Left ventricle myocardium inferior (tissue), 1 donor: ENCODE measurements around the gene RPL27A. TPM values are rescaled to one million over a fixed set of nuclear protein-coding genes. Genes with fewer than 3 reads are reported as not detected.
A peak's percentile ranks its signal among the peaks of the same experiment; 100 is the strongest.

ENCODE experiments used
- DNase-seq: peaks from one replicate; pipeline ENCODE4 v3.0.0-alpha.2; 2020
- H3K27ac ChIP-seq: fragments of 200-600 bp; replicated peaks from 2 replicates; pipeline ENCODE4 v1.8.0; 2021
- H3K27me3 ChIP-seq: fragments of 200-600 bp; 2 replicates; pipeline ENCODE4 v1.8.0; 2021; ENCODE audit warnings: low read depth
- H3K36me3 ChIP-seq: fragments of 200-600 bp; 2 replicates; pipeline ENCODE4 v1.8.0; 2021
- H3K4me1 ChIP-seq: fragments of 200-600 bp; 2 replicates; pipeline ENCODE4 v1.8.0; 2021
- H3K4me3 ChIP-seq: fragments of 200-600 bp; 2 replicates; pipeline ENCODE4 v1.8.0; 2021; ENCODE audit warnings: mild to moderate bottlenecking, moderate library complexity
- H3K9me3 ChIP-seq: fragments of 200-600 bp; replicated peaks from 2 replicates; pipeline ENCODE4 v1.8.0; 2021
- intact Hi-C: fragments of 100-400 bp; cut with micrococcal nuclease; formaldehyde crosslinking; loops from one replicate; pipeline ENCODE4 v1.11.0; 2022
- total RNA-seq: library from RNA; stranded (reverse); fragmentation: NEBNext Ultra II Directional; extraction: Animal tissue kit (Norgen Biotek cat#: 25700); gene quantifications from one replicate; pipeline ENCODE4 v1.2.1, GENCODE V29; 2021
- TF ChIP-seq, protein P1 (sequence below): fragments of 200-600 bp; IDR thresholded peaks from 2 replicates; pipeline ENCODE4 v1.8.0; 2021; ENCODE audit warnings: antibody characterized with exemption, mild to moderate bottlenecking, borderline replicate concordance
- donor health status: DM: no; HTN: yes; CAD: no; lungs with severe emphysema.

Gene RPL27A
- total RNA-seq, 1 donor from 2014 or later: 597 TPM

DNA sequence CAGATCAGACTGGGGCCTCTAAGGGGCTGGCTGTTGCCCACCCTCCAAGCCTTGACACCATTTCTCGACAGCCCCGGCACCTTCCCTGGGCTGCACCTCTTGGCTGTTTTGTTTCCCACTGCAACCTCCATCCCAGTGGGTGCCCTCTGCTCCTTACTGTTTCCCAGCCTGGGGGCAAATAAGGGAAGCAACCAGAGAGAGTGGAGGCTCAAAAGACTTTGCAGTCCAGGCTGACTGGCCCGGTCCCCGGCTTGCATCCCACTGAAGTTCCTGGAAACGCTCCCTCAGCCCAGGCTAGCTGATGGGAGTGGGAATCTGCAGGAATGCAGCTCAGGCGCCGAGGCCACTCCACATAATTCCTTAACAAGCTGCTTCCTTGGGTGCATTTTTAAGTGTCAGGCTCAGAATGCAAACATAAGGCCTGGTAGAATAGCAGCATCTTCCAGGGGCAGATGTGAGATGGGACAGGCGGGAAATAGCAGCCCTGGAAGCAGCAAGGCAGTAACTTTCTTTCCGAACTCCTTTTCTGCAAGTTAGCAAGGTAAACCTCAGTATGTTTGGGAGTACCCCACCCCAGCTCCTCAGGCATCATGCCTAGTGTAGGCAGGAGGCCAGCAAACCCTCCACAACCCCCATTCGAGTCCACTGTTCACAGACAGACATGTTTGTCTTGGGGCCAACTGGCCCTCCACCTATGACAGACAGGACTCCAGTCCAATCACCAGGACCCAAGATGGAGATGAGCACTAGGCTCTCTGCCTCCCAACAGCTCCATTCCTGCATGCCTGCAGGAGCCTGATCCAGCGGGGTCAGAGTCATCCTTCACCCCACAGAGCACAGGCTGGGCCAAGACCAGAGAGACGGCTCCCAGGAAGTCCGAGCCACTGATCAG is 39.3 kb downstream of the RPL27A start:
- Histone ChIP-seq H3K9me3 (no peaks in the 10 kb centered on the region), H3K27me3 (no peaks in the 10 kb centered on the region), H3K27ac (peak overlapping the region; percentile 85), H3K4me3 (no peak overlapping the region), H3K36me3 (peaks cover 27% of the 10 kb centered on the region), H3K4me1 (peaks cover 84% of the 10 kb centered on the region)
- TF ChIP-seq, protein P1, sequence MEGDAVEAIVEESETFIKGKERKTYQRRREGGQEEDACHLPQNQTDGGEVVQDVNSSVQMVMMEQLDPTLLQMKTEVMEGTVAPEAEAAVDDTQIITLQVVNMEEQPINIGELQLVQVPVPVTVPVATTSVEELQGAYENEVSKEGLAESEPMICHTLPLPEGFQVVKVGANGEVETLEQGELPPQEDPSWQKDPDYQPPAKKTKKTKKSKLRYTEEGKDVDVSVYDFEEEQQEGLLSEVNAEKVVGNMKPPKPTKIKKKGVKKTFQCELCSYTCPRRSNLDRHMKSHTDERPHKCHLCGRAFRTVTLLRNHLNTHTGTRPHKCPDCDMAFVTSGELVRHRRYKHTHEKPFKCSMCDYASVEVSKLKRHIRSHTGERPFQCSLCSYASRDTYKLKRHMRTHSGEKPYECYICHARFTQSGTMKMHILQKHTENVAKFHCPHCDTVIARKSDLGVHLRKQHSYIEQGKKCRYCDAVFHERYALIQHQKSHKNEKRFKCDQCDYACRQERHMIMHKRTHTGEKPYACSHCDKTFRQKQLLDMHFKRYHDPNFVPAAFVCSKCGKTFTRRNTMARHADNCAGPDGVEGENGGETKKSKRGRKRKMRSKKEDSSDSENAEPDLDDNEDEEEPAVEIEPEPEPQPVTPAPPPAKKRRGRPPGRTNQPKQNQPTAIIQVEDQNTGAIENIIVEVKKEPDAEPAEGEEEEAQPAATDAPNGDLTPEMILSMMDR: no peak
- no peak for DNase-seq
- intact Hi-C loops: no loop called here

DNA sequence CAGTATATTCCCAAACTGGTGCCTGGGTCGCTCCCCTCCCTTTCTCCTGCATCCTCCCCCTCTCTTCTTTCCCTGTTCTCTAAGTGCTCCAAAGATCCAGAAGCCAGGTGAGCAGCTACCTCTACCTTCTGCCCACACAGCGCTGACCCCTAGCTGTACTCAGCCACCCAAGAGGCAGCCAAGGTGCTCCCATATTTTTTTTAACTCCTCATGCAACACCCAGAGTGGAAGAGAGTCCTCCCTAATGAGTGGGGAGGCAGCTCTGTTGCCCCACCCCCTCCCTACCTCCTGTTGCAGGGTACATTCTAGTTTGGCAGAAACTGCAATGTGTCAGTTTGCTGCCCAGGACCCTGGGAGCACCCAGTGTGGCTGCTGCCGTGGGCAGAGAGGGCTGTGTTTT is 40.2 kb downstream of the RPL27A start:
- no peak for DNase-seq
- TF ChIP-seq, protein P1: no peak
- Histone ChIP-seq H3K4me1 (peaks cover 83% of the 10 kb centered on the region), H3K9me3 (no peaks in the 10 kb centered on the region), H3K4me3 (no peak overlapping the region), H3K27ac (peak overlapping the region; percentile 85), H3K27me3 (no peaks in the 10 kb centered on the region), H3K36me3 (peaks cover 19% of the 10 kb centered on the region)
- intact Hi-C loops: no loop called here

DNA sequence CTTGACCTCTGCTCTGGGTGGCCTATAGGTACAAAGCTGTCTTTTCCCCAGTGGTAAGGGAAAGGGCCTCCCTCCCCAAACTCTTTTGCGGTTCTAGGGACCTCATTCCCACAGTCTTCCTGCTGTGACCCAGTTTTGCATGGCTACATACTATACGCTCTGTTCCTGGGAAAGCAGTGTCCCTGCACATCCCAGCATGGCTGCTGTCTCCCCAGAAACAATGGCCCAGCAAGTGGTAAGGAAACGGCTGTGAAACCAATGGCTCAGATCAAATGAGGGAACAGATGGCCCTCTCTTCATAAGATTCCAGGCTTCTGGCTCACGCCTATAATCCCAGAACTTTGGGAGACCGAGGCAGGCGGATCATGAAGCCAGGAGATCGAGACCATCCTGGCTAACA is 41.1 kb downstream of the RPL27A start:
- Histone ChIP-seq H3K27me3 (no peaks in the 10 kb centered on the region), H3K36me3 (peaks cover 19% of the 10 kb centered on the region), H3K4me3 (no peak overlapping the region), H3K9me3 (no peaks in the 10 kb centered on the region), H3K27ac (peak overlapping the region; percentile 85), H3K4me1 (peaks cover 85% of the 10 kb centered on the region)
- intact Hi-C loops: no loop called here
- TF ChIP-seq, protein P1: no peak
- no peak for DNase-seq

DNA sequence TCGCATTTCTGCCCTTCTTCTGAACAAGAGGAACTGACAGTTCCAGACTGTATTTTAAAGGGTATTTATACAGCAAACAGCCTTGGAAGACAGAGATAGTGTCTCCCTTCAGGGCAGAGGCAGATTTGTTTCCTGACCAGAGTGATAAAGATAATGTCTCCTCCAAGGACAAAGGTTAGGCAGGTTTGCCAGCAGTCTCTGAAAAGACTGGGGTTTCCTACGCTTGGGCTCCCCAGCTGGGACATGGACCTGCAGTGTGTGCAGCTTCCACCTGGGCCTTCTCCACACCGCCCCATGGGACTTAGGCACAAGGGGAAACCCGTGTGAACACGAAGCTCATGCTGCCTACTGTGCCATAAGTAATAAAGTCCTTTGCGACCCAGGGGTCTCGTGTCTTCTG is 42.1 kb downstream of the RPL27A start:
- Histone ChIP-seq H3K36me3 (peaks cover 19% of the 10 kb centered on the region), H3K27me3 (no peaks in the 10 kb centered on the region), H3K4me1 (peaks cover 83% of the 10 kb centered on the region), H3K27ac (no peak overlapping the region), H3K4me3 (no peak overlapping the region), H3K9me3 (no peaks in the 10 kb centered on the region)
- TF ChIP-seq, protein P1: no peak
- intact Hi-C loops: no loop called here
- DNase-seq: no peak

DNA sequence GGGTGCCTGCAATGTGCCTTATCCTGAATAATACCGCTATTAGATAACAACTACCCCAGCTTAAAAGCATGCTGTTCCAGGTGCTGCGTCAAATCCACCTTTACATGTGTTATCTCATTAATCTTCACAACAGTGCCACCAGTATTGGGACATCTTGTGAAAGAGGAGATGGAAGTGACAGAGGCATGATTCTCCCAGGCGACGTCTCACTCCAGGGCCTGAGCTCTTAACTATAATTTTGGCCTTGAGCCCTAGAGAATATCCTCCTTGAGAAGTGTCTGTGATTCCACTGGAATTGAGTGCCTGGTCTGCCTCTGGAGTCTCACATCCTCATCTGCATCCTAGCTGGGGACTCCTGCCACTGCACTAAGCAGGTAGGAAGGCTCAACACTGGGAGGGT is 43.8 kb downstream of the RPL27A start:
- Histone ChIP-seq H3K4me3 (no peak overlapping the region), H3K27ac (no peak overlapping the region), H3K4me1 (peaks cover 78% of the 10 kb centered on the region), H3K36me3 (peaks cover 34% of the 10 kb centered on the region), H3K27me3 (no peaks in the 10 kb centered on the region), H3K9me3 (no peaks in the 10 kb centered on the region)
- intact Hi-C loops: no loop called here
- no peak for DNase-seq
- TF ChIP-seq, protein P1: no peak
